ENCODE data around the gene MCTP1.

MCTP1 gene

GRCh38 chr5:95066048-95066447, 218.8 kb downstream of the MCTP1 start:
- Histone ChIP-seq H3K9me3 (no peaks in the 10 kb centered on the region), H3K36me3 (no peaks in the 10 kb centered on the region), H3K4me1 (no peaks in the 10 kb centered on the region), H3K4me3 (ENCODE audit: low read depth, low read length) (no peak overlapping the region), H3K27me3 (no peaks in the 10 kb centered on the region; the same call in 1 of the 2 replicates)
- no peak for DNase-seq
- no peak for TF ChIP-seq CTCF (IDR thresholded peaks at IDR 0.05; ENCODE audit: low read depth, low read length)

- no peak overlapping the region for H3K4me3 ChIP-seq (ENCODE audit: low read depth, low read length)
- no peak for TF ChIP-seq CTCF (IDR thresholded peaks at IDR 0.05; ENCODE audit: low read depth, low read length)
- no peak for DNase-seq
- H3K27me3 ChIP-seq, result no peaks in the 10 kb centered on the region; the same call in 1 of the 2 replicates
- no peaks in the 10 kb centered on the region for H3K36me3 ChIP-seq
- no peaks in the 10 kb centered on the region for H3K4me1 ChIP-seq
- no peaks in the 10 kb centered on the region for H3K9me3 ChIP-seq
These were observed 221.4 kb downstream of the MCTP1 start for GRCh38 chr5:95063492-95063891.

GRCh38 chr5:95060098-95060497, 224.8 kb downstream of the MCTP1 start:
- H3K4me1 ChIP-seq, result no peaks in the 10 kb centered on the region
- DNase-seq, result no peak
- H3K36me3 ChIP-seq, result no peaks in the 10 kb centered on the region
- H3K9me3 ChIP-seq, result no peaks in the 10 kb centered on the region
- no peak overlapping the region for H3K4me3 ChIP-seq (ENCODE audit: low read depth, low read length)
- TF ChIP-seq CTCF (IDR thresholded peaks at IDR 0.05; ENCODE audit: low read depth, low read length), result no peak
- peaks cover 4% of the 10 kb centered on the region; the same call in 1 of the 2 replicates for H3K27me3 ChIP-seq

DNA sequence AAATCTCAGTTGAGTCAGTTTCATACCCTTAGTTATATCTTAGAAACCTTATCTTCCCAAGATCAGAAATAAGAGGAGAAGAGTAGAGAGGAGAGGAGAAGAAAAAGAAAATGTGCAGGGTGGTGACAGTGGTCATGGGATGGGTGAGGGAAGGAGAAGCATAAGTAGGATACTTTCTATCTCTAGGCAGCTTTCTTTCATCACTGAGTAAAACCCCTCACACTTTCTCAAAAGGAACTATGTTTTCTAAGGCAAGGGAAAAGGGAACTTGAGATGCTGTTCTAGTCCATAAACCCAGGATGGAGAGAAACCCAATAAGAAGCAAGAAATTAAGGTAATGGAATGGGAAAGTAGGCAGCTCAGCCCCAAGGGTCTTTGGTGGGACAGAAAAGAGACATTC, 225.3 kb downstream of the MCTP1 start:
- TF ChIP-seq CTCF (IDR thresholded peaks at IDR 0.05; ENCODE audit: low read depth, low read length), result no peak
- Histone ChIP-seq H3K9me3 (no peaks in the 10 kb centered on the region), H3K36me3 (no peaks in the 10 kb centered on the region), H3K4me1 (no peaks in the 10 kb centered on the region), H3K4me3 (ENCODE audit: low read depth, low read length) (no peak overlapping the region), H3K27me3 (peaks cover 4% of the 10 kb centered on the region; the same call in 1 of the 2 replicates)
- no peak for DNase-seq

GRCh38 chr5:95057615-95058014, 227.3 kb downstream of the MCTP1 start:
- TF ChIP-seq CTCF (IDR thresholded peaks at IDR 0.05; ENCODE audit: low read depth, low read length), result no peak
- DNase-seq, result no peak
- Histone ChIP-seq H3K4me3 (ENCODE audit: low read depth, low read length) (no peak overlapping the region), H3K27me3 (peaks cover 16% of the 10 kb centered on the region), H3K9me3 (no peaks in the 10 kb centered on the region), H3K36me3 (no peaks in the 10 kb centered on the region), H3K4me1 (no peaks in the 10 kb centered on the region)

GRCh38 chr5:95053253-95053652, 231.6 kb downstream of the MCTP1 start:
- H3K9me3 ChIP-seq, result no peaks in the 10 kb centered on the region
- H3K4me3 ChIP-seq (ENCODE audit: low read depth, low read length), result no peak overlapping the region
- no peak for TF ChIP-seq CTCF (IDR thresholded peaks at IDR 0.05; ENCODE audit: low read depth, low read length)
- no peaks in the 10 kb centered on the region for H3K4me1 ChIP-seq
- no peak for DNase-seq
- H3K27me3 ChIP-seq, result peaks cover 26% of the 10 kb centered on the region
- no peaks in the 10 kb centered on the region for H3K36me3 ChIP-seq

All from BE2C (cell line).